Jurkat, Clone E6-1 (cell line): ENCODE results near the gene NCOA7.

Experiments used
- DNase-seq: peaks from one replicate; pipeline ENCODE4 v3.0.0-alpha.2; 2011; ENCODE audit warnings: low read depth, low spot score
- H3K4me3 ChIP-seq: 2 replicates; pipeline ENCODE4 v1.5.1; 2011; ENCODE audit warnings: mild to moderate bottlenecking, low read length, control low read depth, moderate library complexity

Gene NCOA7

GRCh38 chr6:125974214-125974866 is 183.6 kb downstream of the NCOA7 start:
- DNase-seq, result peak; percentile 39
- no peak overlapping the region for H3K4me3 ChIP-seq

GRCh38 chr6:125979101-125979500 is 188.3 kb downstream of the NCOA7 start:
- no peak for DNase-seq
- H3K4me3 ChIP-seq, result no peak overlapping the region
